GM19455 (cell line): ENCODE data around the gene PDE6A.

Experiments
- ATAC-seq: cut with Tn5 transposase; IDR thresholded peaks from one replicate; pipeline ENCODE4 v1.9.1; 2021; ENCODE audit not compliant: unreplicated experiment

The PDE6A gene

GRCh38 chr5:149820536-149821510 lies 123.8 kb downstream of the PDE6A start:
- ATAC-seq: no peak

- no peak for ATAC-seq
Observed at GRCh38 chr5:149820012-149820411, 124.6 kb downstream of the PDE6A start.

- no peak for ATAC-seq
Observed at GRCh38 chr5:149818116-149818515, 126.5 kb downstream of the PDE6A start.

GRCh38 chr5:149817539-149818060 lies 127.0 kb downstream of the PDE6A start:
- ATAC-seq: no peak

GRCh38 chr5:149816661-149817060 lies 127.9 kb downstream of the PDE6A start:
- no peak for ATAC-seq

GRCh38 chr5:149811453-149811852 lies 133.1 kb downstream of the PDE6A start:
- ATAC-seq: no peak

GRCh38 chr5:149810856-149811255 lies 133.7 kb downstream of the PDE6A start:
- no peak for ATAC-seq

GRCh38 chr5:149809931-149810691 lies 134.5 kb downstream of the PDE6A start:
- ATAC-seq: no peak

GRCh38 chr5:149808264-149808982 lies 136.2 kb downstream of the PDE6A start:
- no peak for ATAC-seq
